GM19035 (cell line): Measurements from ENCODE around the gene SAMD4B.

Source experiments
- ATAC-seq: cut with Tn5 transposase; IDR thresholded peaks from one replicate; pipeline ENCODE4 v1.9.1; 2021; ENCODE audit not compliant: unreplicated experiment

The SAMD4B gene

GRCh38 chr19:39420769-39421168 lies 78.5 kb downstream of the SAMD4B start:
- ATAC-seq, result no peak

- no peak for ATAC-seq
Measured at GRCh38 chr19:39422020-39422419, 79.8 kb downstream of the SAMD4B start.

- no peak for ATAC-seq
Measured at GRCh38 chr19:39423258-39424086, 81.3 kb downstream of the SAMD4B start.

GRCh38 chr19:39424934-39425333 lies 82.7 kb downstream of the SAMD4B start:
- no peak for ATAC-seq

- ATAC-seq, result no peak
Measured at GRCh38 chr19:39425744-39426143, 83.5 kb downstream of the SAMD4B start.

GRCh38 chr19:39426170-39426569 lies 83.9 kb downstream of the SAMD4B start:
- ATAC-seq, result no peak

- ATAC-seq, result no peak
Measured at GRCh38 chr19:39427707-39428106, 85.5 kb downstream of the SAMD4B start.

GRCh38 chr19:39428283-39429112 lies 86.3 kb downstream of the SAMD4B start:
- no peak for ATAC-seq

GRCh38 chr19:39430675-39431593 lies 88.7 kb downstream of the SAMD4B start:
- ATAC-seq, result peak; percentile 46

- ATAC-seq, result no peak
Measured at GRCh38 chr19:39432677-39433025, 90.4 kb downstream of the SAMD4B start.

GRCh38 chr19:39433480-39434079 lies 91.4 kb downstream of the SAMD4B start:
- no peak for ATAC-seq

- ATAC-seq, result no peak
Measured at GRCh38 chr19:39434123-39435076, 92.2 kb downstream of the SAMD4B start.
